Fibroblast of lung (primary cell): ENCODE results near the gene KLRG1. TPM values are rescaled to one million over a fixed set of nuclear protein-coding genes. Genes with fewer than 3 reads are reported as not detected.

Experiments
- DNase-seq, 2 donors: peaks; one replicate each; pipeline versions ENCODE4 v3.0.0 to v3.0.0-alpha.2; 2010; ENCODE audit warnings: low read depth in 2 of 2
- H2AFZ ChIP-seq: 2 replicates; pipeline ENCODE4 v1.5.1; 2012; ENCODE audit warnings: low read length, control low read depth, inconsistent platforms
- H3K27ac ChIP-seq: 2 replicates; pipeline ENCODE4 v1.5.1; 2011; ENCODE audit warnings: low read length, control low read depth; ENCODE audit not compliant: insufficient read depth
- H3K27me3 ChIP-seq: 2 replicates; pipeline ENCODE4 v1.5.1; 2011; ENCODE audit warnings: mild to moderate bottlenecking, low read length; ENCODE audit not compliant: control insufficient read depth, insufficient read depth
- H3K36me3 ChIP-seq: 2 replicates; pipeline ENCODE4 v1.5.1; 2011; ENCODE audit warnings: low read length; ENCODE audit not compliant: control insufficient read depth, insufficient read depth
- H3K4me1 ChIP-seq: 2 replicates; pipeline ENCODE4 v1.5.1; 2011; ENCODE audit warnings: low read length; ENCODE audit not compliant: control insufficient read depth, insufficient read depth; ENCODE audit errors: extremely low read depth
- H3K4me2 ChIP-seq: 2 replicates; pipeline ENCODE4 v1.5.1; 2011; ENCODE audit warnings: low read length, control low read depth; ENCODE audit not compliant: insufficient read depth; ENCODE audit errors: extremely low read depth
- H3K4me3 ChIP-seq, 4 experiments: fragments of 200-600 bp in 1 of 4; sonication (generic) in 1 of 4; replicated peaks in 1 of 4; 2 replicates each; pipeline ENCODE4 v1.5.1; 2011 to 2016; ENCODE audit warnings: low read length in 4 of 4, low read depth in 3 of 4, mild to moderate bottlenecking in 3 of 4, control low read depth in 2 of 4, inconsistent platforms in 1 of 4, mixed read lengths in 1 of 4; ENCODE audit not compliant: insufficient read depth in 1 of 4; ENCODE audit errors: control extremely low read depth in 1 of 4
- H3K79me2 ChIP-seq: 2 replicates; pipeline ENCODE4 v1.5.1; 2012; ENCODE audit warnings: mild to moderate bottlenecking, low read length, inconsistent platforms; ENCODE audit not compliant: control insufficient read depth, insufficient read depth
- H3K9ac ChIP-seq: 2 replicates; pipeline ENCODE4 v1.5.1; 2011; ENCODE audit warnings: mild to moderate bottlenecking, low read length, control low read depth; ENCODE audit not compliant: insufficient read depth
- H3K9me3 ChIP-seq: 2 replicates; pipeline ENCODE4 v1.5.1; 2012; ENCODE audit warnings: low read depth, low read length; ENCODE audit not compliant: control insufficient read depth, insufficient read depth
- H4K20me1 ChIP-seq: 2 replicates; pipeline ENCODE4 v1.5.1; 2011; ENCODE audit warnings: low read length; ENCODE audit not compliant: control insufficient read depth, insufficient read depth; ENCODE audit errors: extremely low read depth
- EZH2 ChIP-seq: IDR thresholded peaks from 2 replicates; pipeline ENCODE4 v1.5.1; 2012; ENCODE audit warnings: low read length, control low read depth, mild to moderate bottlenecking; ENCODE audit errors: missing control alignments
- polyA plus RNA-seq, 2 donors: library from polyadenylated mRNA; depleted of rRNA in 1 of 2; stranded (reverse) in 1 of 2; unstranded in 1 of 2; fragments of >200 nt; gene quantifications; 2 replicates each; pipeline ENCODE4 v1.2.1, GENCODE V29; 2011 to 2012; ENCODE audit warnings: missing spikeins in 1 of 2
- total RNA-seq: library from RNA; depleted of rRNA; stranded (reverse); fragments of >200 nt; gene quantifications from 2 replicates; pipeline ENCODE4 v1.2.1, GENCODE V29; 2014
- TF ChIP-seq, protein P1 (sequence below), 2 donors: IDR thresholded peaks in 1 of 2; conservative IDR thresholded peaks in 1 of 2; 1 replicate in 1 of 2; 2 replicates in 1 of 2; pipeline ENCODE4 v1.5.1; 2011 to 2012; ENCODE audit warnings: low read length in 2 of 2, control low read depth in 1 of 2, inconsistent platforms in 1 of 2, low read depth in 1 of 2, mild to moderate bottlenecking in 1 of 2

Gene KLRG1
- total and polyA plus RNA-seq, 2 donors (not counting 1 experiment from before 2014, with no cell fraction given), result 1.0 to 1.8 TPM

DNA sequence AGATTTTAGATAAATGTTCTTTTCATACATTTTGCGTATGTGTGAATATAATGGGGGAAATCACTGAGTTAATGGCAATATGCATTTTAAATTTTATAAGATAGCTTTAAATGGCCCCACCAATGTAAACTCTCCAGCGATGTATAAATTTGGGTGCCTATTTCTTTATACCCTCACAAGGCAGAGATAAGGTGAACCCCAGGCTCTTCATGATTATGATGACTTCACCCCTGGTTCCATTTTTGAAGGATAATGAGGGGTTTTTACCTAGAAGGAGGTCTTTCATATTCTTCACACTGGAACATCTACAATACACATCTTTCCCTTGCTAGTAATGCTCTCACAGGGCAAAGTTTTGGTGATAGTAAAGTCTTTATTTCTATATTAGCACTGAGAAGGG, 35.2 kb downstream of the KLRG1 start:
- H3K27ac ChIP-seq, result no peak overlapping the region
- H3K9me3 ChIP-seq, result no peaks in the 10 kb centered on the region
- H3K27me3 ChIP-seq, result no peaks in the 10 kb centered on the region
- H3K4me3 ChIP-seq, result no peak overlapping the region
- H3K4me2 ChIP-seq, result no peak overlapping the region
- H3K79me2 ChIP-seq, result no peaks in the 10 kb centered on the region
- H2AFZ ChIP-seq, result no peak overlapping the region
- no peaks in the 10 kb centered on the region for H3K4me1 ChIP-seq
- no peak for DNase-seq
- H4K20me1 ChIP-seq, result no peaks in the 10 kb centered on the region
- H3K9ac ChIP-seq, result no peak overlapping the region
- TF ChIP-seq, protein P1, sequence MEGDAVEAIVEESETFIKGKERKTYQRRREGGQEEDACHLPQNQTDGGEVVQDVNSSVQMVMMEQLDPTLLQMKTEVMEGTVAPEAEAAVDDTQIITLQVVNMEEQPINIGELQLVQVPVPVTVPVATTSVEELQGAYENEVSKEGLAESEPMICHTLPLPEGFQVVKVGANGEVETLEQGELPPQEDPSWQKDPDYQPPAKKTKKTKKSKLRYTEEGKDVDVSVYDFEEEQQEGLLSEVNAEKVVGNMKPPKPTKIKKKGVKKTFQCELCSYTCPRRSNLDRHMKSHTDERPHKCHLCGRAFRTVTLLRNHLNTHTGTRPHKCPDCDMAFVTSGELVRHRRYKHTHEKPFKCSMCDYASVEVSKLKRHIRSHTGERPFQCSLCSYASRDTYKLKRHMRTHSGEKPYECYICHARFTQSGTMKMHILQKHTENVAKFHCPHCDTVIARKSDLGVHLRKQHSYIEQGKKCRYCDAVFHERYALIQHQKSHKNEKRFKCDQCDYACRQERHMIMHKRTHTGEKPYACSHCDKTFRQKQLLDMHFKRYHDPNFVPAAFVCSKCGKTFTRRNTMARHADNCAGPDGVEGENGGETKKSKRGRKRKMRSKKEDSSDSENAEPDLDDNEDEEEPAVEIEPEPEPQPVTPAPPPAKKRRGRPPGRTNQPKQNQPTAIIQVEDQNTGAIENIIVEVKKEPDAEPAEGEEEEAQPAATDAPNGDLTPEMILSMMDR (conservative IDR thresholded peaks at IDR 0.05 in 1 of 2, IDR thresholded peaks at IDR 0.05 in 1 of 2; ENCODE audit: low read depth in 1 of 2, low read length in 2 of 2), result no peak
- TF ChIP-seq EZH2, result no peak
- H3K36me3 ChIP-seq, result no peaks in the 10 kb centered on the region

DNA sequence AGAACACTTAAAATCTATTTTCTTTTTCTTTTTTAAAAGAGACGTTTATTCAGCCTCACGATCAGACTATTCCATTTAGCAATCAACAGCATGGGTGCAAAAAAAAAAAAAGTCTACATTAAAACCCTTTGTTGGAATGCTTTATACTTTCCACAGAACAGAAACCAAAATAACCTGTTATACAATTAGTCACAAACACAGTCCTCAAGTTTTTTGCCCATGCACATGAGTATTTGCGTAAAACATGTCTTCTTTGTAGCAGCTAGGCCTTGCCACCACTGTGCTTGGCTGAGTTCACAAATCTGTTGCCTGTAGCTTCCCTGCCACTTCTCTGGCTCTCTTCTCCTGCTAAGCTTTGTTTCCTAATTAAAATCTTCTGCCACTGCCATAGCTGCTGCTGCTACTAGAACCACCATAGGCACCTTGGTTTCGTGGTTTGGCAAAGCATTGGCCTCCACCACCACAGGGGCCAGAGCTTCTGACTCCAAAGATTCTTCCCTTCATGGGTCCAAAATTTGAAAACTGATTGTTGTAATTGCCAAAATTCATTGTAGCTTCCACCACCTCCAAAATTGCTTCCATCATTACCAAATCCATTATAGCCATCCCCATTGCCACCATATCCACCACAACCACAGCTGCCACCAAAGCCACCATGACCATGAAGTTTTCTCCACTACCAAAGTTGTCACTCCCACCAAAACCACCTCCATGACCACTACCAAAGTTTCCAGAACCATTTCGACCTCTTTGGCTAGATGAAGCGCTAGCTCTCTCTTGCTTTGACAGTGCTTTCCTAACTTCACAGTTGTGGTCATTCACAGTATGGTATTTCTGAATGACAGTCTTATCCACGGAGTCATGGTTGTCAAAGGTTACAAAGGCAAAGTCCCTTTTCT, 38.1 kb downstream of the KLRG1 start:
- H3K9ac ChIP-seq, result no peak overlapping the region
- H3K9me3 ChIP-seq, result no peaks in the 10 kb centered on the region
- H3K27ac ChIP-seq, result no peak overlapping the region
- H3K36me3 ChIP-seq, result no peaks in the 10 kb centered on the region
- H3K4me3 ChIP-seq, result no peak overlapping the region
- H3K4me1 ChIP-seq, result no peaks in the 10 kb centered on the region
- no peaks in the 10 kb centered on the region for H4K20me1 ChIP-seq
- no peaks in the 10 kb centered on the region for H3K27me3 ChIP-seq
- no peak overlapping the region for H3K4me2 ChIP-seq
- no peak for DNase-seq
- H2AFZ ChIP-seq, result no peak overlapping the region
- TF ChIP-seq, protein P1 (conservative IDR thresholded peaks at IDR 0.05 in 1 of 2, IDR thresholded peaks at IDR 0.05 in 1 of 2; ENCODE audit: low read depth in 1 of 2, low read length in 2 of 2), result no peak
- no peaks in the 10 kb centered on the region for H3K79me2 ChIP-seq

DNA sequence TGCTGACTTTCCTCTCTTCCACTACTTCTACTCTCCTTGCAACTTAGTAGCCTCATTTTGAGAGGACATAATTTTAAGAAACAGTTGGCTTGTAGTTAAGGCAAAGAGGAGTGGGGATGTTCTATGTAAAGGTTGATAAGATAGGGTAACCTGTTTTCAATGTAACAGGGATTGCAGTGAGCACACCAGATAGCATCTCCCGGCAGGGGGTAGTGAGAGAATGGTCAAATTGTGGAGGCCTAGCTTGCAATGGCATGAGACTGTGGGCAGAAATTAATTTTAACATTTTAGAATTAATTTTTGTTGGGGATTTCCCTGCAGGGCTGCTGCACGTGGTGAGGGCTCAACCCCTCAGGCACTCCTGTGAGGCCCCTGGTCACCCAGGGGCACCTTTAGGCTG, 41.4 kb downstream of the KLRG1 start:
- no peak overlapping the region for H3K4me2 ChIP-seq
- H3K4me3 ChIP-seq, result no peak overlapping the region
- H2AFZ ChIP-seq, result no peak overlapping the region
- TF ChIP-seq, protein P1 (conservative IDR thresholded peaks at IDR 0.05 in 1 of 2, IDR thresholded peaks at IDR 0.05 in 1 of 2; ENCODE audit: low read depth in 1 of 2, low read length in 2 of 2), result no peak
- no peaks in the 10 kb centered on the region for H3K79me2 ChIP-seq
- no peaks in the 10 kb centered on the region for H3K4me1 ChIP-seq
- no peak overlapping the region for H3K9ac ChIP-seq
- H3K36me3 ChIP-seq, result no peaks in the 10 kb centered on the region
- H4K20me1 ChIP-seq, result no peaks in the 10 kb centered on the region
- DNase-seq, result no peak
- H3K9me3 ChIP-seq, result no peaks in the 10 kb centered on the region
- H3K27me3 ChIP-seq, result no peaks in the 10 kb centered on the region
- H3K27ac ChIP-seq, result no peak overlapping the region
